Endothelial cell of umbilical vein (primary cell): ENCODE measurements around the gene HOXD12.
A peak's percentile ranks its signal among the peaks of the same experiment; 100 is the strongest.

Source experiments
- EZH2 ChIP-seq: IDR thresholded peaks from 2 replicates; pipeline ENCODE4 v1.6.1; 2012; ENCODE audit warnings: borderline replicate concordance, low read depth, mild to moderate bottlenecking, moderate library complexity, low read length, inconsistent platforms; ENCODE audit not compliant: severe bottlenecking
- FOS ChIP-seq: IDR thresholded peaks from 2 replicates; pipeline ENCODE4 v1.6.1; 2011; ENCODE audit warnings: mild to moderate bottlenecking, low read length, moderate library complexity, borderline replicate concordance; ENCODE audit not compliant: insufficient read depth
- JUN ChIP-seq: IDR thresholded peaks from 2 replicates; pipeline ENCODE4 v1.6.1; 2011; ENCODE audit warnings: borderline replicate concordance, low read depth; ENCODE audit not compliant: insufficient read length, insufficient read depth
- POLR2A ChIP-seq: IDR thresholded peaks from 2 replicates; pipeline ENCODE4 v1.6.1; 2012; ENCODE audit warnings: low read depth, mild to moderate bottlenecking, control low read depth, low read length
- POLR2AphosphoS5 ChIP-seq: IDR thresholded peaks from 2 replicates; pipeline ENCODE4 v1.6.1; 2012; ENCODE audit warnings: low read depth, mild to moderate bottlenecking, control low read depth, low read length, moderate library complexity; ENCODE audit not compliant: insufficient read depth
- TF ChIP-seq, protein P1 (sequence below), 2 donors: IDR thresholded peaks; 1 replicate in 1 of 2; 2 replicates in 1 of 2; pipeline ENCODE4 v1.5.1; 2011; ENCODE audit warnings: low read length in 2 of 2, mild to moderate bottlenecking in 2 of 2, moderate library complexity in 2 of 2, control low read depth in 1 of 2, inconsistent platforms in 1 of 2, low read depth in 1 of 2; ENCODE audit not compliant: insufficient read depth in 1 of 2; ENCODE audit errors: extremely low read depth in 1 of 2

DNA sequence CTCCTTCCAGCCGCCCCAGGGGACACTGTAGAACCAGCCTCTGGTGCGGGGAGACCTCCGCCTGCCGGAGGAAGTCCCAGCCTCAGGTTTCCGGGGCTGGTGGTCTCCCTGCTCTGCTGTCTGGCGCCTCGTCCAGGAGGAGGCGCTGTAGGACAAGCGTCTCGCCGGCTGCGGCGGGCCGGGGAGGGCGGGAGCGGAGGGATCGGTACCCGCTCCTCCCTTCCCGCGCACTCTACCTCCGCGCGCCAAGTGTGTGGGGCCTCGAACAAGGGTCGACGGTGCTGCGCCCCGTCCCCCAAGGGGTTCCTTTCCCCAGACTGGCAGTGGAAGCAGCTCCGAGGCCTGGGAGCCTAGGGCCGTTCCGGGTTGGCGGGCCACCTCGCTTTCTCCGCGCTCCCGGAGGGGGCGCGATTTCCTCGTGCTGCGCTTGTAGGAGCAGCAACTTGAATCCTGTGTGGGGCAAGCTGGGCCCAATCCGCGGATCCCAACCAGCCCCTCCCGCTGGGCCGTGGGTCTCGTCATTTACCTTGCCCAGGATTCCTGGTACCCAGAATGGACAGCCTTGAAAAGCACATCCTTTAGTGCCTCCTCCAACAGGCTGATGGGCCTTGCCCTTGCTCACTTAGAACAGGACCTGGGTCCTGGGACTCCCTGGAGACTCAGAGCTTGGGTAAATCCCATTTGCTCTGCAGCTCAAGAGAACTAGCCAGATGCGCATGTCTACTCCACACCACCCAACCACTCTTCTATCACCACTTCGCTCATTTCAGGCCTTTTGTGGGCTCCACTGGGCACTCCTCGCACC is 41.1 kb downstream of the HOXD12 start:
- TF ChIP-seq POLR2A (peak; percentile 58), EZH2 (no peak), FOS (no peak), JUN (no peak), POLR2AphosphoS5 (peak; percentile 75)
- TF ChIP-seq, protein P1, sequence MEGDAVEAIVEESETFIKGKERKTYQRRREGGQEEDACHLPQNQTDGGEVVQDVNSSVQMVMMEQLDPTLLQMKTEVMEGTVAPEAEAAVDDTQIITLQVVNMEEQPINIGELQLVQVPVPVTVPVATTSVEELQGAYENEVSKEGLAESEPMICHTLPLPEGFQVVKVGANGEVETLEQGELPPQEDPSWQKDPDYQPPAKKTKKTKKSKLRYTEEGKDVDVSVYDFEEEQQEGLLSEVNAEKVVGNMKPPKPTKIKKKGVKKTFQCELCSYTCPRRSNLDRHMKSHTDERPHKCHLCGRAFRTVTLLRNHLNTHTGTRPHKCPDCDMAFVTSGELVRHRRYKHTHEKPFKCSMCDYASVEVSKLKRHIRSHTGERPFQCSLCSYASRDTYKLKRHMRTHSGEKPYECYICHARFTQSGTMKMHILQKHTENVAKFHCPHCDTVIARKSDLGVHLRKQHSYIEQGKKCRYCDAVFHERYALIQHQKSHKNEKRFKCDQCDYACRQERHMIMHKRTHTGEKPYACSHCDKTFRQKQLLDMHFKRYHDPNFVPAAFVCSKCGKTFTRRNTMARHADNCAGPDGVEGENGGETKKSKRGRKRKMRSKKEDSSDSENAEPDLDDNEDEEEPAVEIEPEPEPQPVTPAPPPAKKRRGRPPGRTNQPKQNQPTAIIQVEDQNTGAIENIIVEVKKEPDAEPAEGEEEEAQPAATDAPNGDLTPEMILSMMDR (IDR thresholded peaks at IDR 0.05; ENCODE audit: extremely low read depth in 1 of 2, insufficient read depth in 1 of 2, low read depth in 1 of 2, low read length in 2 of 2) = peak; percentile 80 to 83
